ENCODE measurements around the gene DAGLA.
"Not testable (repeated sequence)": the region's sequence is repeated elsewhere in the genome, so short reads cannot be mapped to it uniquely, and the experiment has no call there.

Gene DAGLA, protein sequence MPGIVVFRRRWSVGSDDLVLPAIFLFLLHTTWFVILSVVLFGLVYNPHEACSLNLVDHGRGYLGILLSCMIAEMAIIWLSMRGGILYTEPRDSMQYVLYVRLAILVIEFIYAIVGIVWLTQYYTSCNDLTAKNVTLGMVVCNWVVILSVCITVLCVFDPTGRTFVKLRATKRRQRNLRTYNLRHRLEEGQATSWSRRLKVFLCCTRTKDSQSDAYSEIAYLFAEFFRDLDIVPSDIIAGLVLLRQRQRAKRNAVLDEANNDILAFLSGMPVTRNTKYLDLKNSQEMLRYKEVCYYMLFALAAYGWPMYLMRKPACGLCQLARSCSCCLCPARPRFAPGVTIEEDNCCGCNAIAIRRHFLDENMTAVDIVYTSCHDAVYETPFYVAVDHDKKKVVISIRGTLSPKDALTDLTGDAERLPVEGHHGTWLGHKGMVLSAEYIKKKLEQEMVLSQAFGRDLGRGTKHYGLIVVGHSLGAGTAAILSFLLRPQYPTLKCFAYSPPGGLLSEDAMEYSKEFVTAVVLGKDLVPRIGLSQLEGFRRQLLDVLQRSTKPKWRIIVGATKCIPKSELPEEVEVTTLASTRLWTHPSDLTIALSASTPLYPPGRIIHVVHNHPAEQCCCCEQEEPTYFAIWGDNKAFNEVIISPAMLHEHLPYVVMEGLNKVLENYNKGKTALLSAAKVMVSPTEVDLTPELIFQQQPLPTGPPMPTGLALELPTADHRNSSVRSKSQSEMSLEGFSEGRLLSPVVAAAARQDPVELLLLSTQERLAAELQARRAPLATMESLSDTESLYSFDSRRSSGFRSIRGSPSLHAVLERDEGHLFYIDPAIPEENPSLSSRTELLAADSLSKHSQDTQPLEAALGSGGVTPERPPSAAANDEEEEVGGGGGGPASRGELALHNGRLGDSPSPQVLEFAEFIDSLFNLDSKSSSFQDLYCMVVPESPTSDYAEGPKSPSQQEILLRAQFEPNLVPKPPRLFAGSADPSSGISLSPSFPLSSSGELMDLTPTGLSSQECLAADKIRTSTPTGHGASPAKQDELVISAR

DNA sequence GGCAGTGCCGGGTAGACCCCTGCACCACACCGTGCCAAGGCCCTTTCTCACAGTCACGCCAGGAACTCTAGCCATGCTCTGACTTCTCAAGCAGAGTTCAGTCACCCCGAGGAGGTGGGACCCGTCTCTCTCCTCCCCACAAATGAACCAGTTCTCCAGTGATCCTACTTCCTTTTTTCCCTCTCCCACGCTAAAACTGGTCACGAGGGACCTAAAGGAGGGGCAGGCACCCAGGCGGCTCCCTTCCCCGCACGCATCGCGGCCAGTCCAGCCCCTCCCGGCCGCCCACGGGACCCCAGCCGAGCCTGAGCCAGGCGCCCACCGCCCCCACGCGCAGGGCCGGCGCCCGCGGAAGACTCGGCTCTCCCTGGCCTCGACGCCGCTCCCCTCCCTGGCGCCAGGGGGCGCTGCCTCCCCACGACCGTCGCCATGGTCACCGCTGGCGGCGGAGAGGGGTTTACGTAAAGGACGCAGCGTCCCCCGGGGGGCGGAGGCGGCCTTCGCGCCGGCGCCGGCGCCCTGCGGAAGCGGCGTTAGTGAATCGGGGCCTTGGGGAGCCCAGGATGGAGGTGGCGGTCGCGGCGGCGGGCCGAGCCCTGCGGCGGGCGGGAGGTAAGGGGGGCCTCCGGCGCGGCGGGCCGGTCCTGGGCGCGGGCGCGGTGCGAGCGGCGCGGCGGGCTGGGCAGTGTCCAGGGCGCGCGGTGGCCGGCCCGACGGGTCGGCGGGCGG lies at the start of gene DAGLA:
Gene DAGLA (plus strand): TSS at position 499 of the 729 bp plus-strand sequence. CDS start 39,765 bp downstream, outside the sequence.
- peak; percentile 28 for DNase-seq (ENCODE audit: low read depth)

DNA sequence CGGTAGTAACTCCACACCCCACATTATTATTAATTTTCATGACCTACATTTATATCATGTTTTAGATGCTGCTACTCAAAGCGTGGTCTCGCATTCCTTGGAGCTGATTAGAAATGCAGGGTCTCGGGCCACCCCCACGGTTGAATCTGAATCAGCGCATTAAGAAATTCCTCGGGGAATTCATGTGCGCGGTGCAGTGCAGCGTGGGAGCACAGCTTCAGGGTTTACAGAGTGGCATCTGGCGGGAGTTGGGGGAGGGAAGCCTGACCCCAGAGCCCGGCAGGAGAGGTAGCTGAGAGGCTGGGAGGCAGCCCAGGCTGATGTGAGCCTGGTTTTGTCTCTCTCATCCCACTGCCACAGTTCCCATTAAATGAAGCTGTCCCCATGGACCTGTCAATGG lies 48.1 kb upstream of the DAGLA start:
- no peak for DNase-seq (ENCODE audit: low read depth)

DNA sequence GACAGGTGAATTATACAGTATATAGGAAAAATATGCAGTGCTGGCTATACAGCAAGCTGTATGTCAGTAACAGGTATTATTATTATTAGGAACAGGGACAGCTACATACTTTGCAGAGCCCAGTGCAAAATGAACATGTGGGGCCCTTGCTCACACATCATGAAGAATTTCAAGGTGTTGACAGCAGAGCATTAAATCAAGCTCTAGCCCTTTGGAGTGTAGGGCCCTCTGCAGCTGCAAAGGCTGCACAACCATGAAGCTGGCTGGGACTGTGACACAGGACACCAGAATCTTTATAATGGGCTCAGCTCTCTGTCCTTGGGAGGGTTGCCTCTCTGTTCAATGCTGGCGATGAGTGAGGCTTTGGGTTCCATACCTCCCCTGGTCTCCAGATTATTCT lies 44.9 kb upstream of the DAGLA start:
- no peak for DNase-seq (ENCODE audit: low read depth)

DNA sequence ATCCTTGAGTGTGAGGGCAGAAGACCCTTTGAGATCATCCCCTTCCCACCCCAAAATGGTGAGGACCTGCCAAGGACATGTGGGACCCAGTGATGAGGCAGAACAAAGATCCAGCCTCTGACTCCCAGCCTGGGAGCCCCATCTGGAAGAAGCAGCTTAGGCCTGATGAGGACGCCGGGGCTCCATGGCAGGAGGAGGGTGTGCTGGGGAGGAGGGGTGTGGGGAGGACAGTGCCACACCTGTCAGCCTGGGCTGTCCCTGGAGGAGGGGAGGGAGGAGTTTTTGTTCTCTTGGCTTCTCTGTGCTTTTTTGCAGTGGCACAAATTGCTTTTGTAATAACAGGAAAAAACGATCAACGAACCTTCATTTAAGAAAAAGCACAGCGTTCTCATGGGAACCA lies 44.4 kb upstream of the DAGLA start:
- DNase-seq (ENCODE audit: low read depth) = no peak

DNA sequence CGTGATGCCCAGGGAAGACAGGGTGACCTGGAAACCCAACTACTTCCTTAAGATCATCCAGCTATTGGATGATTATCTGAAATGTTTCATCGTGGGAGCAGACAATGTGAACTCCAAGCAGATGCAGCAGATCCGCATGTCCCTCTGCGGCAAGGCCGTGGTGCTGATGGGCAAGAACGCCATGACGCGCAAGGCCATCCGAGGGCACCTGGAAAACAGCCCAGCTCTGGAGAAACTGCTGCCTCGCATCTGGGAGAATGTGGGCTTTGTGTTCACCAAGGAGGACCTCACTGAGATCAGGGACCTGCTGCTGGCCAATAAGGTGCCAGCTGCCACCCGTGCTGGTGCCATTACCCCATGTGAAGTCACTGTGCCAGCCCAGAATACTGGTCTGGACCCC lies 43.5 kb upstream of the DAGLA start:
- no peak for DNase-seq (ENCODE audit: low read depth)

DNA sequence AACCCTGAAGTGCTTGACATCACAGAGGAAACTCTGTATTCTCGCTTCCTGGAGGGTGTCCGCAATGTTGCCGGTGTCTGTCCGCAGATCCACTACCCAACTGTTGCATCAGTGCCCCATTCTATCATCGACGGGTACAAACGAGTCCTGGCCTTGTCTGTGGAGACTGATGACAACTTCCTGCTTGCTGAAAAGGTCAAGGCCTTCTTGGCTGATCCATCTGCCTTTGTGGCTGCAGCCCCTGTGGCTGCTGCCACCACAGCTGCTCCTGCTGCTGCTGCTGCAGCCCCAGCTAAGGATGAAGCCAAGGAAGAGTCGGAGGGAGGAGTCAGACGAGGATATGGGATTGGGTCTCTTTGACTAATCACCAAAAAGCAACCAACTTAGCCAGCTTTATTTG lies 42.9 kb upstream of the DAGLA start:
- DNase-seq (ENCODE audit: low read depth) = no peak

DNA sequence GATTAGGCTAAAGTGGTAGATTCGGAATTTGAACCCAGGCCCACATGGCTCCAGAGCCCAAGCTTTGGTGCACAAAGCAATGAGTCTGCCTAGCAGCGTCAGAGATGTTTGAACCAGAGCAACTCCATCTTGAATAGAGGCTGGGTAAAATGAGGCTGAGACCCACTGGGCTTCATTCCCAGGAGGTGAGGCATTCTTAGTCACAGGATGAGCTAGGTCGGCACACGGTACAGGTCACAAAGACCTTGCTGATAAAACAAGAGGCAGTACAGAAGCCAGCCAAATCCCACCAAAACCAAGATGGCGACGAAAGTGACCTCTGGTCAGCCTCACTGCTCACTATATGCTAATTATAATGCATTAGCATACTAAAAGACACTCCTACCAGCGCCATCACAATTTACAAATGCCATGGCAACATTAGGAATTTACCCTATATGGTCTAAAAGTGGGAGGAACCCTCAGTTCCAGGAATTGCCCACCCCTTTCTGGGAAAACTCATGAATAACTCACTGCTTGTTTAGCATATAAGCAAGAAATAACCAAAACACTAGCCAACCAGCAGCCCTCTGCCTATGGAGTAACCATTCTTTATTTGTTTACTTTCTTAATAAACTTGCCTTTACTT lies 40.3 kb upstream of the DAGLA start:
- peak; percentile 16 for DNase-seq (ENCODE audit: low read depth)

DNA sequence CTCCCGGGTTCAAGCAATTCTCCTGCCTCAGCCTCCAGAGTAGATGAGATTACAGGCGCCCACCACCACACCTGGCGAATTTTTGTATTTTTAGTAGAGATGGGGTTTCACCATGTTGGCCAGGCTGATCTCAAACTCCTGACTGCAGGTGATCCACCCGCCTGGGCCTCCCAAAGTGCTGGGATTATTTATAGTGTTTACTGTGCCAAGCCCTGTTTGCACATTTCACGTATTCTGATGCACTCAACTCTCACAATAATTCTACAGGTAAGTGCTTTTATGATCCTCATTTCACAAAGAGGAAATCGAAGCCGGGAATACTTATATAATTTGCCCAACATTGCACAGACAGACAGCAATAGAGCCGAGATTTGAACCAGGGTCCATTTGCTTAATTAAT lies 38.0 kb upstream of the DAGLA start:
- DNase-seq (ENCODE audit: low read depth) = no peak

DNA sequence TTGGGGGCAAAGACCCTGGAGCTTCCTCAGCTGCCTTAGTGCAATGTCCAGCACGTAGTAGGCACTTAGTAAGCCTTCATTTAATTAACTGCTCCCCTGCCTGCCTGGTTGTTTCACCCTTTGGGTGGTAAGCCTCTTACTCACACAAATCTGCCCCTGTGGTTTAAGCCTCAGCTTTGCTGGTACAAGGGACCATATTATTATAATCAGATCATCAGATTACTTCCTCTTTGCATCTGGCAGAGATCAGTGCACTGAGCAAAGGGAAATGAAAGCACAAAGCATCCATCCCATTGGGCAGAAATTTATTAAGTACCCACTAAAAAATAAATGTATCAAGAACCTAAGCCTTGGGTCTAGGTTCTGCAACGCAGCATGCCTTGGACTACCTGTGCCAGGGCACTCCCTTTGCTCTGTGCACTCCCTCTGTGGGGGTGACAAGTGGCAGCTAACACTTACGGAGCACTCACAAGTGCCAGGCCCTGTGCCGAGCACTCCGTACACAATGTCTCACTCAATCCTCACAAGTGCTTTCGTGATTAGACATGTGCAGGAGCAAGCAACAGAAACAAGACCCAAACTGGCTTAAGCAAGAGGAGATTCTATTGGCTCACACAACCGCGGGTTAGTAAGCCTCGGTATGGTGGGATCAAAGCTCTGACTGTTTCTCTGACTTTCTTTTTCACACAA lies 34.9 kb upstream of the DAGLA start:
- DNase-seq (ENCODE audit: low read depth) = peak; percentile 14

DNA sequence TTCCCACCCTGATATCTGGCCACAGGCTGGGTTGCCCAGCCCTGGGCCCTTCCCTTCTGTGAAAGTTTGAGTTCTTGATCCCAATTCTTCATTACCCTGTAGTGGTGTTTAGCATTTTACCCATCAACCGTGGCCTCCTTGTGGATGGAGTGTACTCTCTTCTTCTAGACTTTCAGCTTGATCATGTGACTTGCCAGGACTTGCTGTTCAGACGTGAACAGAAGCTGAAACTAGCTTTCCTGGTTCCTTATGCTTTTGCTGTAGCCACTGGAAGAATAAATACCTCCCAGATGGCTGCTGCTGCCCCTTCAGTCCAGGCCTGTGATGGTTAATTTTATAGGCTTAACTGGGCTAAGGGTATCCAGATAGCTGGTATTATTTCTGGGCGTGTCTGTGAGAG lies 32.7 kb upstream of the DAGLA start:
- no peak for DNase-seq (ENCODE audit: low read depth)

DNA sequence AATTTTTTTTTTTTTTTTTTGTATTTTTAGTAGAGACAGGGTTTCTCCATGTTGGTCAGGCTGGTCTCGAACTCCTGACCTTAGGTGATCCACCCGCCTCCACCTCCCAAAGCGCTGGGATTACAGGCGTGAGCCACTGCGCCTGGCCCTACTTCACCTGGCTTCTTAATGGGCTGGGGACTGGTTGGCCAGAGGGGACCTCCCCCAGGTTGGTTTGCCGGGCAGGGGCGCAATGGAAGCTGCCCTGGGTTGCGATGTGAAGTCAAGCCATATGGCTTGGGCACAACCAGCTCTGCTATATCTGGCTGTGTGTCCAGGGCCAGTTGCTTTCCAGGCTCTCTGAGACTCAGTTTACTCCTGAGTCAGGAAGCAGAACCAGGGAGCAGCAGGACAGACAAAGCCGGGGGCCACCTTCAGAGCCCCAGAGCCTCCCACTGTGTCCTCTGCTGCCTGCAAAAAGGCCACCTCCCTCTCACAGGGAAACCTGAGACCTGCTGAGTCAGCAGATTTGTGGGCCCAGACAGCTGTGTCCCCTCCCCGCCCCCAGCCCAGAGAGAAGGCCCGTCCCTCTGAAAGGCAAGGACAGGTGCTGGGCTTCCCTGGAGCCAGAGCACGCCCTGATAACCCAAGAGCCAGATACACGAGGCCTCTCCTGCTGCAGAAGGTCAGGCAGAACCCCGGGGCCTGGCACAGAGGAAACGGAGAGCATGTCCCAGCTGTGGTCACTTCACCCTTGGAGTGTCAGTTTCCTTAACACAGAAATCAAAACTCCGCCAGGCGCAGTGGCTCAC lies 29.2 kb upstream of the DAGLA start:
- no peak for DNase-seq (ENCODE audit: low read depth)

DNA sequence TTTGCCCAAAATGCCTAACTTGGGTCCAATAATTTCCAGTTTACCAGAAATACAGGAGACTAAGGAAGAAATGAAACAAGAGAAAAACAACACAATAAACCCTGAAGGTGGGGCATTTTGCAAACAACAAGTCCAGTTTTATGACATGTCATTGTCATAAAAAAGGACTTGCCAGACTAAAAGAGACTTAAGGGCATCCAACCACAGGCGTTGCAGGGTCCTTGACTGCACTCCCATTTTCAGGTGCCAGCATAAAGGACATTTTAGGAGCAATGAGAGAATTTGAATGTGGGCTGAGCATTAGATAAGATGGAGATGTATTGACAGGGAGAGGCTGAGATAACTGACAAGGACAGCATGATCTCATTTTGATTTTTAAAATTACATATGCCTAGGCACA lies 28.1 kb upstream of the DAGLA start:
- DNase-seq (ENCODE audit: low read depth) = no peak

DNA sequence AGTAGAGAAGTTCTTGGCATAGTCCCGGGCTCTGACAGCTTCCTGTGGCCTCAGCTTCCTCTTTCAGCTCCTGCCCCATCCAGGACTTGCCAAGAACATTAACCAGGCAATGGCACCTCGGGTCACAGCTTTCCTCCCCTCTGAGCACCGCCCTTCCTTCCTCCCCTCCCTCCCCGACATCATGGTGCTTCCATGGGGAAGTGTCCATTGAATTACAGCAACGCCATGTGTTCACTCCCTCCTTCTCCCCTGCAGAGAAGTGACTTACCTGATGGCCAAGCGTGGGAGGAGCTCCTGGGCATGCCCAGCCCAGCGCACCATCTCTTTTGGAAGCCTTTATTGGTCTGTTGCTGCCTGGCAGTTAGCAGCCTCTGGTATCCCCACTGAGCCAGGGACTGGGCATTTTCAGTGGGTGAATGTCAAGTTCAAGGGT lies 25.8 kb upstream of the DAGLA start:
- no peak for DNase-seq (ENCODE audit: low read depth)

DNA sequence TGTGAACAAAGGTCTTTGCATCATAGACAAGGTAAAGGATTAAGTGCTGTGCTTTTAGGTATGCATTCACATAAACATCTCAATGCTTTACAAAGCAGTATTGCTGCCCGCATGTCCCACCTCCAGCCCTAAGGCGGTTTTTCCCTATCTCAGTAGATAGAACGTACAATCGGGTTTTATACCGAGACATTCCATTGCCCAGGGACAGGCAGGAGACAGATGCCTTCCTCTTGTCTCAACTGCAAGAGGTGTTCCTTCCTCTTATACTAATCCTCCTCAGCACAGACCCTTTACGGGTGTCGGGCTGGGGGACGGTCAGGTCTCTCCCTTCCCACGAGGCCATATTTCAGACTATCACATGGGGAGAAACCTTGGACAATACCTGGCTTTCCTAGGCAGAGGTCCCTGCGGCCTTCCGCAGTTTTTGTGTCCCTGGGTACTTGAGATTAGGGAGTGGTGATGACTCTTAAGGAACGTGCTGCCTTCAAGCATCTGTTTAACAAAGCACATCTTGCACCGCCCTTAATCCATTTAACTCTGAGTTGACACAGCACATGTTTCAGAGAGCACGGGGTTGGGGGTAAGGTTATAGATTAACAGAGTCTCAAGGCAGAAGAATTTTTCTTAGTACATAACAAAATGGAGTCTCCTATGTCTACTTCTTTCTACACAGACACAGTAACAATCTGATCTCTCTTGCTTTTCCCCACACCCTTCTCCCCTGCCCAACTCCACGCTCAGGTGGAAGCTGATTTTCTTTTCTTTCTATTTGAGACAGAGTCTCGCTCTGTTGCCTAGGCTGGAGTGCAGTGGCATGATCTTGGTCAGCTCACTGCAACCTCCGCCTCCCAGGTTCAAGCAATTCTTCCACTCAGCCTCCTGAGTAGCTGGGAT lies 24.7 kb upstream of the DAGLA start:
- not testable (repeated sequence) for DNase-seq (ENCODE audit: low read depth)

DNA sequence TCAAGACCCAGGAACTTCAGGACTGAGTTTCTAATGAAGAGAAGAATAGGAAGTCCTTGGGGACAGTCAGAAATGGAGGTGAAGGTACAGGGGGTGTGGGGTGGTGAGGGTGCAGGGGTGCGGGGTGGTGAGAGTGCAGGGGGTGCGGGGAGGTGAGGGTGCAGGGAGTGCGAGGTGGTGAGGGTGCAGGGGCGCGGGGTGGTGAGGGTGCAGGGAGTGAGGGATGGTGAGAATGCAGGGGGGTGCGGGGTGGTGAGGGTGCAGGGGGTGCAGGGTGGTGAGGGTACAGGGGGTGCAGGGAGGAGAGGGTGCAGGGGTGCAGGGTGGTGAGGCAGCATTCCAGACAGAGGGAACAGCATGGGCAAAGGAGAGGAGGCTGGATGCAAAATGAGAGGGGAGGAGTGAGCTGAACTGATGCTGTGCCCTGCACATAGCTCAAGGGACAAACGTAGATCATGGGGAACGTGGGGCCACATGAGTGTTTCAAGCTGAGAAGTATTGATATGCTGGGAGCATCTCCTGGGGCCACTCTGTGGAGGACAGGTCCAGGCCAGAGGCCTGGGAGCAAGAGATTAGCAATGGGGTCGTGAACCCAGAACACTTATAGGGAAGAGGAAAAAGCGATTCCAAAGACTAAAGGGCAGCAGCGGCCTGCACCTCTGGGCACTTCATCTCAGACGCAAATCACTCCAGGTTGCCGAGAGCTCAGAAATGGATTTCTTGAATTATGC lies 23.7 kb upstream of the DAGLA start:
- no peak for DNase-seq (ENCODE audit: low read depth)

DNA sequence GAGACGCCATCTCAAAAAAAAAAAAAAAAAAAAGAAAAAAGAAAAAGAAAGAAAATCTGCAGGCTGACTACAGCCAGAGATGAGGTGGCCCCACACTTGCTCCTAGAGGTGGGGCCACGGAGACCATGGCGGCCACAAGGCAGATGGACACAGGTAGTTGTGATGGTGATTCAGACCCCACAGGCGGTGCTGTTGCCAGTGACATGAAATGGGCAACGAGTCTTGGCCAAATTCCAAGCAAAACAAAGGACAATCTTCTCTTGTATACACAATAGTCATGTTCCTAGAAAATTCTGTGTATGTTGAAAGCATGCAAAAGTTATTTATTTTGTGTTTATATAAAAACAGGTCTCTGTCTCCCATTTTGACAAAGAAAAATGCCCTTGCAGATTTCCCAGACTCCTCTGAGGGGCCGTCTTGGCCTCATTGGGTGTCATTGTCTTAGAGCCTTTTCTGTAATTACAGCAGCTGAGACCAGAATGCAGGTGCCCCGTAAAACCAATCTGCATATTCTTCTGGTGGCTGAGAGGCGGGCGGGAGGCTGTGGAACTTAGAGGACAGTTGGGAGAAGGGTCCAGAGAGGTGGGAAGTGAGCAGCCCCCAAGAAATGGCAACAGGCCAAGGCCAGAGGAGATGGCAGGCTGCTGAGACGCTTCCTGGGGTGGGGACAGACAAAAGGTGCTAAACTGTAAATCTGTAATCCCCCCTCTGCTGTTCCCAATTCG lies 22.5 kb upstream of the DAGLA start:
- no peak for DNase-seq (ENCODE audit: low read depth)

DNA sequence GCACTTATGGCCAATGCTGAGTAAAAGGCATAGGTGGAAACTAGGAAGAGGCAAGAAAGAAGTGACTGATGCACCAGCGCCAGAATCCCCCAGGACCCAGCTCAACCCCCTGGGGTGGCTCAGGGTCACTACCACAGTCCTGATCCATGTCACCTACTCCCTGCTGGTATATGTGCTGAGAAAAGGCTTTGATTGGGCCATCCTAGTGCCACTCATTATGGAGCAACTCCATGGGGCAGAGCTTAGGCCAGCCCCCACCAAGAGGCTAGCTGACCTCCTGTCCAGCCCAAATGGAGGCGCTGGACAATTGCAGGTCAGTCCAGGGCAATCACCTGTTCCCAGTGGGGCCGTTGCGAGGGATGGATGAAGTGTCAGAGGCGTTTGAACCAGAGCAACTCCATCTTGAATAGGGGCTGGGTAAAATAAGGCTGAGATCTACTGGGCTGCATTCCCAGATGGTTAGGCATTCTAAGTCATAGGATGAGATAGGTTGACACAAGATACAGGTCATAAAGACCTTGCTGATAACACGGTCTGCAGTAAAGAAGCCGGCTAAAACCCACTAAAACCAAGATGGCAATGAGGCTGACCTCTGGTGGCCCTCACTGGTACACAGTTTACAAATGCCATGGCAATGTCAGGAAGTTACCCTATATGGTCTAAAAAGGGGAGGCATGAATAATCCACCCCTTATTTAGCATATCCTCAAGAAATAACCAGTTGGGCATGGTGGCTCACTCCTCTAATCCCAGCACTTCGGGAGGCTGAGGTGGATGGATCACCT lies 20.6 kb upstream of the DAGLA start:
- no peak for DNase-seq (ENCODE audit: low read depth)

Measured in iris pigment epithelial cell (primary cell).